Cerebellar cortex (tissue), 1 donor: Measurements from ENCODE around the gene PAGE3.

Experiments
- DNase-seq: peaks from one replicate; pipeline ENCODE4 v3.0.0-alpha.2; 2015; ENCODE audit warnings: low spot score

The PAGE3 gene

GRCh38 chrX:55264816-55265215 lies at the start of gene PAGE3:
PAGE3 (minus strand) TSS chrX:55264916; CDS start chrX:55263903, 1,013 bp downstream.
- DNase-seq, result no peak

- no peak for DNase-seq
Observed at GRCh38 chrX:55312655-55313054, 47.9 kb upstream of the PAGE3 start.

GRCh38 chrX:55290963-55291362 lies 26.2 kb upstream of the PAGE3 start:
- DNase-seq, result no peak

- DNase-seq, result no peak
Observed at GRCh38 chrX:55279832-55280231, 15.1 kb upstream of the PAGE3 start.

GRCh38 chrX:55260806-55261205 lies 3.9 kb downstream of the PAGE3 start:
- no peak for DNase-seq

- no peak for DNase-seq
Observed at GRCh38 chrX:55253528-55253927, 11.2 kb downstream of the PAGE3 start.

- no peak for DNase-seq
Observed at GRCh38 chrX:55240788-55241340, 23.9 kb downstream of the PAGE3 start.

GRCh38 chrX:55220119-55220794 lies 44.5 kb downstream of the PAGE3 start, which contains the start of gene PAGE5:
PAGE5 (plus strand) TSS chrX:55220346; CDS start chrX:55221383, 1,037 bp downstream.
- no peak for DNase-seq

GRCh38 chrX:55213381-55213780 lies 51.3 kb downstream of the PAGE3 start:
- DNase-seq, result no peak

GRCh38 chrX:55210931-55211677 lies 53.6 kb downstream of the PAGE3 start:
- DNase-seq, result no peak
